GM21576 (cell line): Measurements from ENCODE around the gene CREB3L2.

Experiments
- ATAC-seq: cut with Tn5 transposase; IDR thresholded peaks from one replicate; pipeline ENCODE4 v1.9.1; 2021; ENCODE audit warnings: mild to moderate bottlenecking, moderate library complexity; ENCODE audit not compliant: unreplicated experiment

Gene CREB3L2

DNA sequence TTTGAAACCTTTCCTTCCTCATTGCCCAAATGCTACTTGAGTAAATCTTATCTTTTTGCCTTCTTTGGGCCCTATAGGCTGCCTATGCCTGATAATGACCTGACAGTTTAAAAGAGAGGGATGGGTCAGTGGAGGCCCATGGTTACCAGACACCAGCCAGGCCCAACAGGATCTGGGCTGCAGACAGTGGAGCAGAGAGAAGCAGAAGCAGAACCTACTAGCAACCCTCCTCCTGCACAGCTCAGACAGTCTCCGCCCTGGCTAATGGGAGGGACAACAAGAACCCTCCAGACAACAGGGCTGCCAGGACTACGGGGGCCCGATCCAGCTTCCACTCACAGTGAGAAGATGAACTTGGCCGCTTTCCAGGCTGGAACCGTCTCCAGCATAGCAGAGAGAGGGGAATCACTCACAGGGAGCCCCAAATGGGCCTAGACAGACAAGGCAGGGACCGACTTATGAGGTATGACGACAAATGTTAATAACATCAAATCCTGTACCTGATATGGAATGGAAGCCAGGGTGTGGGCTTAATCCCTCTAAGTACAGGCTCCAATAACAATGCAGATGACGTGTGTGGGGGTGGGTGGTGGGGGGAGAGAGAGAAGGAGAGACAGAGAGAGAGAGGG is 123.4 kb downstream of the CREB3L2 start:
- ATAC-seq: no peak

DNA sequence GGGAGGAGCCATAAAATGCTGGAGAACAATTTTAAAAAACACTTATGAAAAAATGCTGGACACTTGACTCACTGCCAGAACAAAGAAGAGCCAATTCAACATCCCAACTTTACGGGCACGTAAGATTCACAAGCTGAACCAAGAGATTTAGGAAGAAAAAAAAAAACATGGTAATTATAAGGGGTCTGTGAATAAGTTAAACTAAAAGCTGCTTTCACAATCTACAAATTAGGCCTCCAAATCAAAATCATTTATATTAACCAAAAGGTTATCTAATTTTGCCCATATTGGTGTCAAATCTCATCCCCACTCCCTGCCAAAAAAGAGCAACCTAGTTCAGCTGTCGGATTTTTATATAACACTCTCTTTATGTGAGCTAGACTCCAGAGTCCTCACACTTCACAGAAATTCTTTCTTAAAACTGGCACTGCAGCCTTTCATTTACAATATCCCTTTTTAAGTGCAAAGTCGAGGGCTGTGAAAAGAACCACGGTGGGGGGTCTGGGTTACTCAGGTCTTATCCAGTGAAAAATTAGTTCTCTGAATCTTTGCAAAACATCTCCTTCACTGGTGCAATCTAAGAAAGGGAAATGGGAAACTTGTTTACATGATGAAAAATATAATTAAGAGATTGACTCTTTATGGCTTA is 124.7 kb downstream of the CREB3L2 start:
- ATAC-seq: no peak

DNA sequence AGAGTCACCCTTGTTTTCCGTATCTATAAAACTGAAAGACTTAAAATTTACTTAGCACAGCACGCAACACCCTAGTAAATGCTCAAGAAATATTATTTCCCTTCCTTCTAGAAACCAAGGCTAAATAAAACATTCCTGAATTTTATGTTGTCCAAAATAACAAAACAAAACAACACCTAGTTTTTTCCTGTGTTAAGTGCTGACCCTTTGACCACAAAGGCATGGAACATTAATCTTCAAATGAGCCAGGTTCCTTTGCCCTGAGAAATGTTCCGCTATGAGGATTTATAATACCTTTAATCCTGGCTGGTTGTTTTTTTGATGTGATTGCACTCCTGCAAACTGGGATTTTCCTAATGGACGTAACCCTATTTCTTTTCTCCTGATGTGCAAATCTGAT is 126.1 kb downstream of the CREB3L2 start:
- no peak for ATAC-seq

DNA sequence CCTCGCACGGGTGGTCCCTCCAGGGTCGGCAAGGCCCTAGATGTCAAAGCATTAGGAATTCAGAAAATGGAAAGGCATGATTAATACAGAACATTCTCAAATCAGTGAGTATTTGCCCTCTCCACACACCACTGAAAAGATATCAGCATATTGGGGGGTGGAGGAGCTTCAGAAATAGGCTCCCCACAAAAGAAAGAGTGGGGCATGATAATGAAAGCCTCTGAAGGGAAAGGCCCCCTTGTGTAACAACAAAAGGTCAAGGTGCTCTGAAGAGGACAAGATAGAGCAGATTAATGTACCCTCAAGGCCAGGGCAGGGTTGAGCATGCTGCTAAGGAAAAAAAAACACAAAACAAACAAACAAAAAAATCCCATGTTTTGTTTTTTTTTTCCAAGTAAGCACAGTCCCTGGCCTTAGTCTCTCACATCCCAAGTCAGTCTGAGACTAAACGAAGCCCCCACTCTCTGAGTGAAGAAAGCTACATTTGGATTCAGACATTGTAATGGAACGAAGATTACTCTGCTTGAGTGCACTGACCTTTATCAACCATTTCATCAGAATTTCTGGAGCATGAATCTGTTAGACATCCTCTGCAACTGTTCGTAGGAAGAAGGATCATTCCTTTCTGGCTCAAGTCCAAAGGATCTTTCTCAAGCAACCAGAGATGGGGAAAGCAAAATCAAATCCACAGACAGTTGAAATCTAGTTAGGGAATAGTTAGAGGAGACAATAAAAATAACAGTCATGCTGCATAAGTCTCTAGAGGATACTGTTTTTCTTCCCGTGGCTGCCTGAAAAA is 127.7 kb downstream of the CREB3L2 start:
- no peak for ATAC-seq

DNA sequence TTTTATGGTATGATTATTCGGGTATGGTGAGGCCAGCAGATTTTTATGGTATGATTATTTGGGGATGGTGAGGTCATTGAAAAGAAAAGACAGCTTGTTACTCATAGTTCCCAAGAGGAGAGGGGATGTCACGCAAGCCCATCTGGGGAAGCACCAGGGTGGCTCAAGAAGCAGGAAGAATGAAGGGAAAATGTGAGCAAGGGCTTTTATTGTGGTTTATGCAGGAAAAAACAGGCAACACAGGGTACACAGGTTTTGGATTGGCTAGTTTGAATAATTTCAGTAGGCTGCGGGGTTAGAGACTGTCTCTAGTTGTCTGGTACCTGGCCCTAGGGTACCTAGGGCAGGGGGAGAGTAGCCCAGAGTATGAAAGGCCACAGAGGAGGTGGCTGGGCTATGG is 128.4 kb downstream of the CREB3L2 start:
- no peak for ATAC-seq

DNA sequence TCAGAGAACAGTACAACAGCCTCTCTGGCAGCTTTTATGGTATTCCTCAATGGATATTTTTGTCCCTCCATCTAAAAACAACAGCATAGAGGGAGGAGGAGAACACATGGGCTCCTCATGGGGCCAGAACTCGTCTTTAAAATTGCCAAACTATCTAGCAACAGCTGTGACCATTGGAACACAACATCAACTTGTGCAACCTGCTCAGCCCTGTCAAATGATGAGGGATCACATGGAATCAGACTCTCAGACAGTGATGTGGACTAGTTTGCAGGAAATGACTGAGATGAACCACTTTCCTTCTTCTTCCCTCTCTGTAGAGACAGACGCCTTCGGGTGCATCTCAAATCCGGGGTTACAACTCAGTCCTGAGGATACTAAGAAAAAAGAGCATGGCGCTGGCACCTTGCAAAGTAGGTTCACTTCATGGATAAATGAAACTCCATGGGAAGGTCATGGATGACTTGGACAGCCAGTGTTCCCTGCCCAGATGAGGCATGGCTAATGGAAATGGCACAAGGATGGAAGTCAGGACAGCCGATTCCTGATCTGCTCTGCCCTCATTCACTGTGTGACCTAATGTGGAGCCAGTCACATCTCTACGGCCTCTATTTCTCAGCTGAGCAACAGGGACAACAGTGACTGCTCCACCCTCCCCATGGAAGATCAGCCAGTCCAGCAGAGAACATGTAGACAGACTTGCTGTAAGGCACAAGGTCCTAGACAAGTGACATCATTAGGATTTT is 130.5 kb downstream of the CREB3L2 start:
- no peak for ATAC-seq

DNA sequence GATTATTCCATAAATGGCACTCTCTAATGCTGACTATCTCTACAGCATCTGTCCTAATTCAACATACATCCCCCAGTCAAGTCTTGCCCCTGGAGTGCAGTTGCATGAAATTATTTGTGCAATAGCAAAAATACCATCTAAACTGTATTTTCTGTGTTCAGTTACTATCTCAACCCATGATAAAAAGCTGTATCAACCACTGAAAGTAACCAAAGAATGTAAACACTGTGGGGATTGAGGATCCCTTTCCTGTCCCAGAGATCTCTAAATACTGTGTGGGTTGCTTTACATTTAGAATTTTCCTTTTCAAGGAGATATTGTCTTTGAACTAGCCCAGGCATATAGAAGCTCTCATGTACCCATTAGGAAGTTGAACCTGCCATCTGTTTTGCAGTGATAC is 131.2 kb downstream of the CREB3L2 start:
- no peak for ATAC-seq

DNA sequence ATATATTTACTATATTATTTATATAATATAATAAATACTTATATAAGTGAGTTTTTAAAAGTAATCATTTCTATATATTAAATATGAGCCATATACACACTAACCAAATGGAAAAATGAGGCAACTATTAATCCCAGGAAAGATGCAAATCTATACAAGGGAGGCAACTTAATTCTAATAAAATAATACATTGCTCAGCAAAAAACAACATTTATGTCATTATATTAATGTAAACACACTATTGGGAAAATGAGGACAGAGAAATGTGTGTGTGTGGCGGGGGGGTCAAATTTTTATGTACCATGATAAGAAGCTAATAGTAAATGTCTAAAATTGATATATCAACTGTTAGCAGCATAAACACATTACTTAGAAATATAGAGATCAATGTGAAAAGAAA is 131.8 kb downstream of the CREB3L2 start:
- ATAC-seq: no peak

DNA sequence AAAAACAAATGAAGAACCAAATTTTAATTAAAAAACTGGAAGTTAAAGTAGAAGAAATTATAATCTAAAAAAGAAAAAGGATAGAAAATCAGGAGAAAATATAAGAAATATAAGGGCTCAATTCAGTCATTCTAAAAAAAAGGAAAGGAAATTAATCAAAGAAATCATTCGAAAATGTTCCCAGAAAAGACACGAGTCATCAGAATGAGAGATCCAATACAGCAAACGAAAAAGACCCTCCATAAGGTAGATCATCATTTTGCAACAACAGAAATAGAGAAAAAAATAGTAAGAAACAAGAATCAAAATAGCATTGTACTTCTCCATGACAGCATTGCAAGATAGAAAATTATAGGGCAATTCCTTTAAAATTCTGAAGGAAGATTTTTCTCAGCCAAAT is 132.6 kb downstream of the CREB3L2 start:
- no peak for ATAC-seq

DNA sequence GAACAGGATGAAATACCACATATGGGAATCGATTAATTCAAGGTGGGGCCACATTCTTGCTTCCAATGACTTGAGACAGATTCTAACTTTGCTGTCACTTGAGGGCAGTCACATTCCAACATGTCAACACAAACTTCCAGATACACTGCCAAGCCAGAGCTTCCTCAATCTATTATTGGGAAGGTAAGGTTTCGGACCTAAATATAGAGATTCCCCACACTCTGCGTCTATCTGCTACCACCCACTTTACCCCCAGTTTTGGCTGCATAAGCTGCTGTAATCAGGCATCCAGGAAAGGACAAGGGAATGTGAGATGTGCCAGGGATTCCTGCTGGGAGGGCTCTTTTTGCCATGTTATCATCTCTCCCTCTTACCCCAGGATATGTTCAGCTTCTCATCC is 134.6 kb downstream of the CREB3L2 start:
- ATAC-seq: no peak

DNA sequence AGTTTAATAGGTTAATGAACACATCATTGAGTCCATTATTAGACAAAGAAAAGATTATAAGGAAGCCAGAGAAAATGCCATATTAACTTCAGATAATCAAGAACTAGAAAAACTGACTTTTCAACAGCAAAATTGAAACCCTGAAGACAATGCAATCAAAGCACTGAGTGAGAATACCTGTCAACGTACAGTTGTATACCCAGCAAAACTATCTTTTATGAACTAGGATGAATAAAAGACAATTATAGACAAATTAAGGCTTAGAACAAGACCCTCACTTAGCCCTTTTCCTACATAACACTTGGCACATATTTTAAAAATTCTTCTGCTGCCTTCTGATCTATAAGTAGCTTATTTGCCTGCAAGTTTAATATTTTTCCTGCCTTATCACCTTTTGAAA is 136.1 kb downstream of the CREB3L2 start:
- no peak for ATAC-seq

DNA sequence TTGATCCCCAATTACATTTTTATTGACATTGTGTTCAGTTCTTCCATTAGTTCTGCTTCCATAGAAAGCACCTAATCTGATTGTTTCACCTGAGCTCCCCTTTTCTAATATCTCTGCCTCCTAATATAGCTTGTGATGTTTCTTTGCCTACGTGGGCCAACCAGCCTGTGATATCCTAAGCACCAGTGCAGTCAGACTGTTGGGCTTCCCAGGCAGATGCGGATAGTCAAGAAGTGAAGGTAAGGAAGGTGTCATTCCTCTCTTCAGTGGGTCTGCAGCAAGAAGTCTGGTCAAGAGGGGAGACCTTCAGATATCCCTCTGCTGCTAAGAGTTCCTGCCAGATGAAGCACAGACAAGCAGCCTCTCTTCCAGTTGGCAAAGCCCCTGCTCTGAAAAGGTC is 138.9 kb downstream of the CREB3L2 start:
- no peak for ATAC-seq

DNA sequence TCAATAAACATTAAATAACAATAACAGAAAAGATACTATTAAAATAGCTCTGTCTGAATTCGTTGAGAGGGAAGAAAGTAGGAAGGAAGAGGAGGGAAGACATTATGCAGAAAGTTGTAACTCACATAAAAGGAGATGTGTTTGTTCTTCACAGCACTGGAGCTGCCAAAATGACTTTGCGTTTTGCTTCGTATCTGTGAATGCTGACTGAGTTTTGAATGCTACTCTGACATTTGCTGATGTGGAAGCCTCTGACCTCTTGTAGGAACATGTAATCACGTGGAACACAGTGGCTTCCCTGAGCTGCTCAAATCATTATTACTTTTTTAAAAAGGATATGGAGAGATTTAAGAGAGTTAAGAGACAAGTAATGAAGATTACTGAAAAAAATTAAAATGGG is 139.5 kb downstream of the CREB3L2 start:
- no peak for ATAC-seq

DNA sequence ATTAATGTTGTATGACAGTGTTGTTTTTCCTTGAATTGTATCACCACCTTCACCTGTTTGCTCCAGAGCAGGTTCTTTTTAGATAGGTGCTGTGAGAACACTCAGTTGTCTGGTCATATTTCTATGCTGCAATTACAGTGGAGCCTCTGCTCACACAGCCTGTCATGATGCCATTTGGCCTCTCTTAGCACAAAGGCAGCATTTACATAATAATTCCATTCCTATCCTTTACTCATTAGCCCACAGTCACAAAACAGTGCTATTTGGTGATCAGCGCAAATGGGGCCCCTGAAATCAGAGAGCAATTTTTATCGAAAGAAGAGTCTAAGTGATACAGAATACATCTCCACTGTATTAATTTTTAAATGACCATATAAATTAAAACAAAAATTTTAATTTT is 141.3 kb downstream of the CREB3L2 start:
- ATAC-seq: no peak

DNA sequence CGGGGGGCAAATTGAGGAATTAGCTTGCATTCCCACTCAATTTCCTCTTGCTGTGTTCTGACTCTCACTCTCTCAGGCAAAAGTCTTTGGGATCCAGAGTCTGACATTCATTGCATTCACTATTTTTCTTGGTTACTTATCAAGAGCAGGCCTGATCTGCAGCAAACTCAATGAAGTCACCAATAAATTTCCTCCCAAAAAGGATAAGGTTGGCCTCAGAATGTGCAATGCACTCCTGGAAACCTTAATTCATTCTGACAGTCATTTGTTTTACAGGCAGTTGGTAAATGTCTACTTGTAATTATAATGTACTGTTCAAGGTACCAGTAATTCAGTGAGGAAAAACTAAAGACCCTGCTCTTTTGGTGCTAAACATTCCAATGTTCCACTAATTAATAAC is 148.8 kb downstream of the CREB3L2 start:
- ATAC-seq: no peak

DNA sequence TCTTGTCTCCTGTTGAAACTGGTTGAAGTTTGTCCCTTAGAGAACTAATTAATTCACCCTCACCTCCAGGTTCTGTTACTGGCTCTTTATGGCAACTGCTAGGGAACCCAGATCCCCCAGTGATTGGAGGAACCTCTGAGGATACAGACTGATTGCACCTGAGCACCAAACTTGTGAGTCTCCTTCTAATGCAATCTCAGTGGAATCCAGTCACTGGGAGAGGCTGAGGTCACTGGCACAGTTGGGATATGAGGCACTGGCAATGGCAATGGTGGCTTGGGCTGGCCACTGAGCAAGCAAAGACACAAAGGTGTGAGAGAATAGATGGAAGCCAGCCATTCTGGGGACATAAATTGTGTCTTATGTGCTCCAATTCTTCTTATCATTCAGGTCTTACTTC is 149.8 kb downstream of the CREB3L2 start:
- ATAC-seq: no peak

DNA sequence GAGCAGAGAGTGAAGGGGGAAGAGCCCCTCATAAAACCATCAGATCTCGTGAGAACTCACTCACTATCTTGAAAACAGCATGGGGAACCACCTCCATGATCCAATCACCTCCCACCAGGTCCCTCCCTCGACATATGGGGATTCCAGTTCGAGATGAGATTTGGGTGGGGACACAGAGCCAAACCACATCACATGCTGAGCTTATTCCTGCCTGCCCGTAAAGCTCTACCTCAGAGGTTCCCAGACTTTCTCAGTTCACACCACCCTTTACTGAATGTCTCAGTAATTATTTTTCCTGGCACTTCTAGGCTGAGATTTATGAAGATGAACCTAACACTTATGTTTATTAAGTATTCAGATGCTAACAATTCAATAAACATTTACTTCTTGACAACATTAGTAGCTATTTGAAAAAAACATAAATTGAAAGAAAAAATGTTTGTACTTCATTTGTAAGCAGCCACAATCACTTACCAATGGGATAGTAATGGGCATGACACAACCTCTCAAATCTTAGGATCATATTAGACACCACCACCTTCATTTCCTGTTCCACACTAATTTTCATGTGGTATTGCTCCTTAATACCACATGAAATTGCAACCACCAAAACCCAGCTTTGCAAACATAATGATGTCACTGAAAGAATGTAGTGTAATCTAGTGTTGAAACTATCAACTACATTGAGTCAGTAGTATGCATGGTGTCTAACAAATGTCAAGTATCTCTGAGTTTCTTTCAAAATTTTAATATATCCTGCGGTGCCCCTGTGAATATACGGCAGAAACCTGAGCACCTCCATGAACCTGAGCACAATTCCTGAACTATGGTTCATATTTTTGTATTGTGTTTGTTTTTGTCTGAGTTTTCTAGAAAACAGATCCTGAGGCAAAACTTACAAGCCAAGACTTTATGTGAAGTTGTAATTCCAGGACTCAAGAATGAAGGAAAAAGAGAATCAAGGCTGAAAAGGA is 150.6 kb downstream of the CREB3L2 start:
- no peak for ATAC-seq

DNA sequence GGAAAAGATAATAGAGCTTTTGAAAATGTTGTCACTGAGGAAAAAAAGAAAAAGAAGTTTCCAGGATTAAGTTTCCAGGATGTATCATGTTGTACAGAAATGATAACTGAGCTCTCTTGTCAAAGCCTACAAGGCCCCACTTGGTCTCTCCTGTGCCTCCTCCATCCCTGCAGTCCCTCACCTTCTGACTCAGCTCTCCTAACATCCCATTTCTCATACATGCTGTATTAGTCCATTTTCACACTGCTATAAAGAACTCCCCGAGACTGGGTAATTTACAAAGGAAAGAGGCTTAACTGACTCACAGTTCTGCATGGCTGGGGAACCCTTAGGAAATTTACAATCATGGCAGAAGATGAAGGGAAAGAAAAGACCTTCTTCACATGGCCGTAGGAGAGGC is 151.3 kb downstream of the CREB3L2 start:
- ATAC-seq: no peak

DNA sequence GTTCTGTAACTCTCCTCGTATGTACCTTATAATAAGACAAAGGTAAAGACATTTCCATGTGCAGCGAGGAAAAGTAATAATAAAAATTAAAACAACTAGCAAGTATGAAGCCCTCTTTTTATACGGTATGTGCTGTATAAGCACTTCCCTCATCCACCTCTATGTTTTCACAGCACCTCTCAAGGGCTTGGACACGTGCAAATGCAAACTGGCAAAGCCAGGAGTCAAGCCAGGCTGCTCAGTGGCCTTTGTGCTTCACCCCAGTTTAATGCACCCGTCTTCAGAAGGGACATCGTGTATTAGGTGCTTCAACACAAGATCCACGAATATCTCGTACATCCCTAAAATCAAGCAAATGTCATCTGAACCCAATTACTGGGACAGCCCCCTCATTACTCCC is 153.8 kb downstream of the CREB3L2 start:
- ATAC-seq: no peak

DNA sequence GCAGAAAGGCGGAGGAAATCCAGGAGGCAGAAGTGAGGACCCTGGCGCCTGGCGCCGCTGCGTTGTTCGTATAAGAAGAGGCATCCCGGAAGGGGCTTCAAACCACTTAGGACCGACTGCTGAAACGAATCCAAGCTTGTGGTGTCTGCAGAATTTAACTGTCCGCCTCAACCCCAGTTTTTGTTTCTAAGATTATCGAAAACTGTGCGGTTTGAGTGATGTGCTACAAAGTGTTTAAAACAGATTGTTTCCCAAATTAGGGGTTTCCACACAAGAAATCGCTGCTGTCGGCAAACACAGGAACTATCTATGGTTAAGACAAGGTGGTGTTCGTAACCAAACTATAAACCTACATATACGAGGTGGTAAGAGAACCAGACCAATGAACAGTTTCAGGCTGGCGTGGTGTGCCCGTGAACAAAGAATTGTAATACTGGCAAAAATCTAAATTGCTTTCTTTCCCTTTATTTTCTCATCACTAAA is 154.3 kb downstream of the CREB3L2 start:
- ATAC-seq: no peak
